Cortex of kidney (tissue), 1 donor: ENCODE data around the gene CMIP.

Experiments
- DNase-seq: peaks from one replicate; lab custom pipeline; 2025; lab: John Stamatoyannopoulos, UW

Gene CMIP

GRCh38 chr16:81661082-81661481, 216.5 kb downstream of the CMIP start:
- DNase-seq = no peak

DNA sequence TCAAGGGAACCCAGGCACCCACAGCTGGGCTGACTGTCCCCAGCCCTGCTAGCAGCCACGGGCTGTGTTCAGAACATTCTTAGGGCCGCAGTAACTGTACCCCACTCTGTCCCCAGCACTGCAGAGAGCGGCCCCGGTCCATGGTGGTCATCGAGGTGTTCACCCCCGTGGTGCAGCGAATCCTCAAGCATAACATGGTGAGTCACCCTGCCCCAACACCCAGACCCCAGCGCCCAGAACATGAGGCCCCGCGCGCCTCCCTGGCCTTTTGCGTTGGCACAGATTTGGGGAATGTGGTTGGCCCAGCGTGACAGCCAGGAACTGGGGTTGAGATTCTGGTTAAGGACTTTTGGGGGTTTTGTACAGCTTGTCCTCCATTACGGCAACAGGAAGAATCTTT, 219.5 kb downstream of the CMIP start:
- no peak for DNase-seq

GRCh38 chr16:81665588-81665987, 221.0 kb downstream of the CMIP start:
- no peak for DNase-seq

DNA sequence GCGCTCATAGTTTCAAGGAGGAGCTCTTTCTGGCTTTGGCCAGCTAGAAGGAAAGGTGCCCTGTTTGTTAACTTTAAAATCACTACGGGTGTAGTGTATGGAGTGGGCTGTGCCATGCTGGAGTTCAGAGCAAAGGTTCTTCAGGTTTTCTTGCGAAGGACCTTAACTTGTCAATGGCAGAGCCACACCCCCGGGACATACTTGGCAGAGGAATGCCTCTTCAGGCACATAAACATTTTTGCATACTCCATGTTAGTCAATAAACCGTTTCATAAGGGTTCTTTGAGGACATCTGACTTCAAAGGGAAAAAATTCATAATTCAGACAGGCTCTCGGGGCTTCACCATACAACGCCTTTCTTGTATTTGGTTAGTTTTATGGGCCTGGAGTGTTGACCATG, 221.5 kb downstream of the CMIP start:
- DNase-seq = no peak

DNA sequence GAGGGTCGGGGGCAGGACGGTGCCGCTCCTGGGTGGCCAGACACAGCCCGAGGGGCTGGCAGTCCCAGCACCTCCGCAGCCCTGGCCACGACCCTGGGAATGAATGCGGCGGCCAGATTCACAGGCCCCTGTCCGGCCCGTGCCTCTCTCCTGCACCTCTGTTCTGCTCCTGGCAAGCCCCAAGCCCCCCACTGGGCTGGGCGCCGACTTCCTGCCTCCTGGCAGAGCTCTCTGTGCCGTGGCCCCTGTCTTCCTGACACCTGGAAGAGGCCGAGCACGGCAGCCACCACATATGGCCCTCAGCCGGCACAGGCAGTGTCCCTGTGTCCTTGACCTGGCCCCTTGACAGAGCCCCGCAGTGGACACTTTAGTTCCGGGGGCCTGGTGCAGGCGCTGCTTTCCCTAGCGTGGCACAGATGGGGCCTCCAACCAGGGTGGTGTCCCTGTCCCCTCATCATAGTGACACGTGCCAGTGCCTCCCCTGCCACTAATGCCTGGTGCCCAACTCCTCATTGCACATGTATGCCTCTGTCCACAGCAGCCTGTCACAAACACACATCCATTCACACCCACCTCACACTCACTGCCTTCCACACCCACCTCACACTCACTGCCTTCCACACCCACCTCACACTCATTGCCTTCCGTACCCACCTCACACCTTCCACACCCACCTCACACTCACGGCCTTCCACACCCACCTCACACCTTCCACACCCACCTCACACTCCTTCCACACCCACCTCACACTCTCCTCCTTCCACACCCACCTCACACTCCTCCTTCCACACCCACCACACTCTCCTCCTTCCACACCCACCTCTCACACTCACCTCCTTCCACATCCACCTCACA, 223.9 kb downstream of the CMIP start:
- no peak for DNase-seq

GRCh38 chr16:81669473-81670350, 225.1 kb downstream of the CMIP start:
- DNase-seq = no peak

DNA sequence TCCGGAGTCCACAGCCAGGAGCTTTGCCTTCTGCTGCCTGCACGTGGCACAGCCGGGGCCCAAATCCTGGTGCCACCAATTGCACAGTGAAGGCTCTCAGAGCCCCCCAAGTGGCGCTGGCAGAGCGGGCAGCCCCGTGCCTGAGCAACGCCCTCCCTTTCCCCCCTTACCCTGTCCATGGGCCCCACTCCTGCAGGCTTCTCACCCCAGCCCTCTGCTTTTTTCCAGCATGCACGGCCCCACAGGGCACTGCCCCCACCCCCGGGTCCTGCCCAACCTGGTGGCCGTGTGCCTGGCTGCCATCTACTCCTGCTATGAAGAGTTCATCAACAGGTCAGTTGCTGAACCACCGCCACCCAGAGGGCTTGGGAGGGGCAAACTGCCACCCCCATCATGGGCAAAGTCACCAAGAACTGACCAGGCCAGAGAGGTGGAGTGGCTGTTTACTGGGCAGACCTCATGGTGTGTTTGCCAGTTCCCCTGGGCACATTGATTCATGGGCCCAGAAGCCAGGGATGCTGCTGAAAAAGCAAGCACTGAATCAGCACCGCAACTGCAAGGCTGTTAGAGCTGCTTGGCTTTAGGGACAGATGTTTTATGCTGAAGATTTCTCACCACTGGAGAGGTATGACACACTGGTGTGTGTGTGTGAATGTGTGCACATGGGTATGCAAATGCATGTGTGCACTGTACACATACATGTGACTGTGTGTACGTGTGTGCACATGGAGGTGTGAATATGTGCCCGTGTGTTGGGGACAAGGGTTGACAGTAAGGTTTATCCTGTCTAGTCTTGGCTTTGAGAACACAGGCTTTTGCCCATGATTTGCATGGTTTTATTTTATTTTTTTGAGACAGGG, 227.4 kb downstream of the CMIP start:
- DNase-seq = no peak

GRCh38 chr16:81673432-81673831, 228.8 kb downstream of the CMIP start:
- DNase-seq = no peak

DNA sequence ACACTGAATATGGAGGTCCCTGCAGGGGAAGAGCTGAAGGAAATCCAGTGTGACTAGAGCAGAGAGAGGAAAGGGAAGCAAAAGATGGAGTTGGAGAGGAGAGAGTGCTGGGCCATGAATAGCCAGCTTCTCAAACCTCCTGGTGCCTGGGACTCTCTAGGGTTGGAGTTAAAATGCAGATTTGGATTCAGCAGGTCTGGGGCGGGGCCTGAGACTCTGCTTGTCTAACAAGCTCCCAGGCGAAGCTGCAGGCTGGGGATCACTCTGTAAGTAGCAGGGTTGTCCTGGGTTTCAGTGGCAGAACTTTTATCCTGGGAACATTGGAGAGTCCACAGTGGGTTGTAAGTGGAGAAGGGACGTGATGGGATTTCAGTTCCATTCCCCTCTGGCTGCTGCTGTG, 231.1 kb downstream of the CMIP start:
- DNase-seq = no peak

DNA sequence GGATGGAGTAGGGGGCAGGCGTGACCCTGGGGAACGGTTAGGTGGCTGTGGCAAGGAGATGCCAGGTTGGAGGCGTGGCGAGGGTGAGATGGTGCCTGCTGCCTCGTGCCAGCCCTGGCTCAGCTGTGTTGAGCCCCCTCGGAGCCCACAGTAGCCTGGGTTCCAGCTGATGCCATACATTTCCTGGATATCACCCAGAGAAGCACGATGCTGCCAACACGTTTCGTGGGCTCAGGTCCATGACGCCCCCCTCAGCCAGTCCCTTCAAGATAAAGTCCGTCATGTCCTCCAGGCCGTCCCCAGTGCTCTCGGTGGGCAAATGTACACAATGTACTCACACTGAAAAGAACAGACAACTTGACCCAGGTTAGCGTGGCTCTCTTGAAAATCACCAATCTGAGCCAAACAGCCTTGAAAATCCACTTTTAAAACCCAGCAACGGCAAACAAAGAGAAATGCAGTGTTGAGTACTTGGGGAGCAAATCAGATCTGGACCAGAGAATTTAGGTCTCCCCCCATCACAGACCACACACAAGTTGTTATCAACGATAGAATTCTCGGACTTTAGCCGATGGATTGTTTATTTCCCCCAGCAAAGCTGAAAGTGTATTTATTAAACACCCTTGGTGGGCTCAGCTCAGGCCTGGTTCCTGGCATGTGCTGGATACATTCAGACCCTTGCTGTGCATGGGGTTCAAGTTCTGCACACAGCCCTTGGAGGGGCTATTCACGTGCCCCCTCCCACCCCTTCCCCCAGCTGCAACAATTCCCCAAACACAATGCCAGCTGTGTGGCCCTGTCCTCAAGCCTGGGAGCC, 231.7 kb downstream of the CMIP start:
- DNase-seq = no peak

DNA sequence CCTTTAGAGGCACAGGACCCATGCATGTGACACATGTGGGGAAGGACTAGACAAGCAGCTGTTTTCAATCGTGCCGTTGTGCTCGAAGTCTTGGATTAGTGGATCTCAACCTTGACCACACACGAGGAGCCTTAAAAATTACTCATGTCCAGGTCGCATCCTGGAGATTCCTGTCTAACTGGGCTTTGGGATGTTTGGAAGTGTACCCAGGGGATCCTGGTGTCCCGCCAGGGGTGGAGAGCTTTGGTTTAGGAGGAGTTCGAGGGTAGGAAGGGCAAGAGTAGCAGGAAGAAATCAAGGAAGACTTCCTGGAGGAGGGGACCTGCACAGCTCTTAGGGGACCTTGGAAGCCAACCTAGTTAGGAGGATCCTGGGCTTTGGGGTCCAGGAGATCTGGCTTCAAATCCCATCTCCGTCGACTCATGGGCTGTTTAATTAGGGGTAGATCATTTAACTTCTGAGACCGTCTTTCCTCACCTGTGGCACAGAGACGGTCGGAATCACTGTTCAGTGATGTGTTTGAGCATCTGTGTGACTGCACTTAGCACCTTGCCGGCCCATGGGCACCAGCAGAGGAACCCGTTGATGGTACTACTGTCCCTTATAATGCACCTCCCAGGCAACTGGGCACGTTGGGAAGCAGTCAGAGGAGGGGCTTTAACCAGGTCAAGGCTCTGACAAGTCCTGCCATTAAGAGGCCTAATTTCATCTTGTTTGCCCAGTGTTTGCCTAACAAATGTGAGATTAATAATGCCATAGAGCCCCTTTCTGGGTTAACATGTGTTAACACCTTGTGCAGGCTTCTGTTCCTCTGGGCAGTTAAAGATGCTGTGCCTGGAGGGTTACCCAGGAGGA, 232.5 kb downstream of the CMIP start:
- DNase-seq = no peak

DNA sequence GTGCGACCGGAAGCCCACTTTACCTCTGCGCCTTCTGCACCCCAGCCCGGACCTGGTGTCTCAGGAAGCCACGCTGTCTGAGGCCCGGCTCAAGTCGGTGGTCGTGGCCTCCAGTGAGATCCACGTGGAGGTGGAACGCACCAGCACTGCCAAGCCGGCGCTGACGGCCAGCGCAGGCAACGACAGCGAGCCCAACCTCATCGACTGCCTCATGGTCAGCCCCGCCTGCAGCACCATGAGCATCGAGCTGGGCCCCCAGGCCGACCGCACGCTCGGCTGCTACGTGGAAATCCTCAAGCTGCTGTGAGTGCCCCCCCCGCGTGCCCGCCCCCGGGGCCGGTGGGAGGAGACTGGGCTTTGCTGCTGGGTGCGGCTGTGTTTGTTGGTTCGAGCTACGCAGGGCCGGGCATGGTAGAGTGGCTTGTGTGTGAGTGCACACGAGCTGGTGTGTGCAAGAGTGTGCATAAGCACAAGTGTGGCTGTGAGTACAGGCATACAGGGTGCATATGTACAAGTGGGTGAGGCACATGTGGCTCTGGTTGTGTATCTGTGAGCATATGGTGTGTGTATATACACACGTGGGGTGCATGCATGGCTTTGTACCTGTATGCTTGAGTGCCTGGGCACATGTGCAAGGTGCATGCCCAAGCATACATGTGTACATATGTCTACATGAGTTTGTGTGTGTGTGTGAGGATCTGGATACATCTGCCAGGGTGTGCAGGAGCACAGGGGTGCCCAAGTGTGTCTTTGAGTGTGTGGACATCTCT, 233.9 kb downstream of the CMIP start:
- DNase-seq = no peak

DNA sequence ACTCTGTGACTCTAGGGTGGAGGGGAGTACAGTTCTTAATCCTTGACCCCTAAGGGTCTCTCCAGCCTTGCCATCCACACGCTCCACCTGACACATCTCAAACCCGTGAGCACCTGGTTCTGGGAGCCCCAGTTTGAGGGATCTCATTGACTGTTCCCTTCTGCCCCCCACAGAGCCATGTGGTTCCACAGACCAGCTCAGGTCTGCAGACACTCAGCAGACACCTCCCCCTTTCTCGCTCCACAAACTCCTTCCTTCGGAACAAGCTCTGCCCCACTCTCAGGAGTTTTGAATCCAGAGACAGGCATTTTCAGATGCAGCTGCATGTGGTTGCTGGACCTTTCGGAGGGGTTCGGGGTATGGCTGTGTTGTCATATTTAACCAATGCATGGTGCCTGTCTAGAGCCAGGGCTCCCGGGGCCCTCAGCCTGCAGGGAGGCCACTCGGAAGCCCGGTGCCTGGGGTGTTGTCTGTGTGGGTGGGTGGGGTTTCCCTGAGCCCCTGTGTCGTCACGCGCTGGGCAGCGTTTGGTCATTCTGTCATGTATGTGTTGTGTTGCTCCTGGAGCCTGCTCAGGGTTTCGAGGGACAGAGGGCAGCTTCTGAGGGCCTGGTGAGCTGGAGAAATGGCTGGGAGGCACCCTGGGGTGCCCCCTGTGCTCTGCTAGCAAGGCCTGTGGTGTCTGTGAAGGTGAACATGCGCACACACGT, 235.3 kb downstream of the CMIP start:
- no peak for DNase-seq

DNA sequence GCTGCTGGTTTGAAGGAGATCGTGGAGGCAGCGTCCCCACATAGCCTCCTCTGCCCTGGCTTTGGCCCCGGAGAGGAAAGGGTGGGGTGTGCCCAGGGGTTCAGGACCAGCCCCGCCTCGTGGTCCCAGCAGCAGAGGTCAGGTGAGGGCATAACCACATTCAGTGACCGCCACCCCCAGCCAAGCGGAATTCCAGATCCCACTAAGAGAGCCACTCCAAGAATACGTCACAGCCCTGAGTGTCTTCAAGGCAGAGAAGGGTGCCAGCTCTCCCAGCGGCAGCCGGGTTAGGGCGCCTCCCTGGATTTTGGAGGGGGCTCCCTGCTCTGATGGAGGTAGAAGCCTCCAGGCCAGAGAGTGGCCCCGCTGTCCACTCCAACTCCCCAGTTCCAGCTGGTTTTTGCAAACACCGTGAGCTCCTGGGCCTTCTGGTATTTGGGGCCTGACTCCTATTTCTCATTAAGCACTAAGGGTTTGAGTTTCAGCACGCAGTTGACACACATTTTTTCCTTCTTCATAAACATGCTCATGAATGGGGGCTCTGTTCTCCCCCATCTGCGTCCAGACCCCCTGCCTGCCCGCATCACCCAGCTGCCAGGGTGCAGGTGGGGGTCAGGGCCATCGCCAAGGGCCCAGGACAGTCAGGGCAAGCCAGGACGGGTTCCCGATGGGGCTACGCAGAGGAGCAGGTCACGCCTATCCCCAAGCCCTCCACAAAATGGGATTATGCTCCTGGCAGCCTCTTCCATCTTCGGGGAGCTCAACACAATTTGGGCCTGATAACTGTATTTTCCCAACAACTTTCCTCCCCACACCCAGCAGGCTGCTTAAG, 236.1 kb downstream of the CMIP start:
- no peak for DNase-seq

- DNase-seq = no peak
These were observed 236.7 kb downstream of the CMIP start for GRCh38 chr16:81681311-81681710.

DNA sequence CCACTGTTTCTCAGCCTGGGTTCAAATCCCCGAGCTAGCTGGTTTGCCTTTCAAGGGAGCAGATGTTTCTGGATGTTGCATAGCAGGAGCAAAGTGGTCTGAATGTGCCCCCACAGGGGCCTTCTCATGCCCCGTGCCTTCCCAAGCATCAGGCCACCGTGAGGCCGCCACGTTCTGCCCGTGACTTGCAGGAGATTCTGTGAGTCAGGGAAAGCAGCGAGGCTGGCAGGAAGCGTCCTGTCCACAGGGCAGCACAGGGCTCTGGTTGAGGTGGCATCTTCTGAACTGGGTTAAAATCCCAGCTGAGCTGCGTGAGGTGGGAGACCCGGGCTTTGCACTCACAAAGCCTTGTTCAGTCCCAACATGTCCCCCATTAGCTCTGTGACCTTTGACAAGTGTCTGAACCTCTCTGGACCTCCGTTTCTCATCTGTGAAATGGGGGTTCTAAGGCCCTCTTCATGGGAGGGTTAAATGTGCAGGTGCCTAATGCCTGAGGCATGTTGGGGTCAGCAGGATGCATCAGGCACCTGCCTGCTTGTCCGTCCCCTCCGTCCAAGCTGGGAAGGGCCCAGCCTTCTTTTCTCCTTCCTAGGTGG, 239.7 kb downstream of the CMIP start:
- no peak for DNase-seq

GRCh38 chr16:81684901-81685300, 240.3 kb downstream of the CMIP start:
- DNase-seq = no peak
